ENCODE results near the gene TFAP2A. TPM values are rescaled to one million over a fixed set of nuclear protein-coding genes. Genes with fewer than 3 reads are reported as not detected.

The TFAP2A gene
- total and polyA plus RNA-seq, 9 donors: 0.10 to 0.67 (median 0.15) TPM; not detected in 1

- Histone ChIP-seq H3K36me3 (no peaks in the 10 kb centered on the region), H3K4me1 (ENCODE audit: insufficient read depth) (no peaks in the 10 kb centered on the region), H3K27ac (no peak overlapping the region), H3K9me3 (no peaks in the 10 kb centered on the region), H3K27me3 (no peaks in the 10 kb centered on the region), H3K4me3 (no peak overlapping the region)
- intact Hi-C loops (cut with DNase I): no loop called here
- 60 to 75% (median 74%) methylated on average over 5 of the region's 5 CpGs for WGBS, 3 donors
- no peak for DNase-seq
- TF ChIP-seq POLR2A (IDR thresholded peaks at IDR 0.05): no peak
- no peak for TF ChIP-seq EP300 (IDR thresholded peaks at IDR 0.05)
- TF ChIP-seq CTCF (IDR thresholded peaks at IDR 0.05): no peak
Measured at GRCh38 chr6:10460096-10460495, 45.2 kb upstream of the TFAP2A start.

GRCh38 chr6:10458287-10458686, 43.4 kb upstream of the TFAP2A start:
- Histone ChIP-seq H3K27me3 (no peaks in the 10 kb centered on the region), H3K36me3 (no peaks in the 10 kb centered on the region), H3K4me1 (ENCODE audit: insufficient read depth) (no peaks in the 10 kb centered on the region), H3K4me3 (no peak overlapping the region), H3K27ac (no peak overlapping the region), H3K9me3 (no peaks in the 10 kb centered on the region)
- WGBS, 3 donors: 53 to 76% (median 70%) methylated on average over 1 of the region's 1 CpG
- intact Hi-C loops (cut with DNase I): no loop called here
- no peak for DNase-seq
- TF ChIP-seq EP300 (IDR thresholded peaks at IDR 0.05): no peak
- TF ChIP-seq POLR2A (IDR thresholded peaks at IDR 0.05): no peak
- TF ChIP-seq CTCF (IDR thresholded peaks at IDR 0.05): no peak

GRCh38 chr6:10453596-10453995, 38.7 kb upstream of the TFAP2A start:
- no peak for TF ChIP-seq CTCF (IDR thresholded peaks at IDR 0.05)
- TF ChIP-seq POLR2A (IDR thresholded peaks at IDR 0.05): no peak
- no peak for TF ChIP-seq EP300 (IDR thresholded peaks at IDR 0.05)
- intact Hi-C loops (cut with DNase I): no loop called here
- Histone ChIP-seq H3K27me3 (no peaks in the 10 kb centered on the region), H3K4me1 (ENCODE audit: insufficient read depth) (no peaks in the 10 kb centered on the region), H3K4me3 (no peak overlapping the region), H3K9me3 (no peaks in the 10 kb centered on the region), H3K36me3 (no peaks in the 10 kb centered on the region), H3K27ac (no peak overlapping the region)
- DNase-seq: no peak

- WGBS, 3 donors: 18 to 50% (median 21%) methylated on average over 11 of the region's 11 CpGs
- Histone ChIP-seq H3K9me3 (no peaks in the 10 kb centered on the region), H3K4me1 (ENCODE audit: insufficient read depth) (no peaks in the 10 kb centered on the region), H3K36me3 (no peaks in the 10 kb centered on the region), H3K4me3 (no peak overlapping the region), H3K27me3 (no peaks in the 10 kb centered on the region), H3K27ac (no peak overlapping the region)
- no peak for TF ChIP-seq CTCF (IDR thresholded peaks at IDR 0.05)
- no peak for TF ChIP-seq POLR2A (IDR thresholded peaks at IDR 0.05)
- TF ChIP-seq EP300 (IDR thresholded peaks at IDR 0.05): no peak
- DNase-seq: peak in 2 of 5 donors; percentile 20 to 38
- intact Hi-C loops (cut with DNase I): no loop called here
Measured at GRCh38 chr6:10451828-10452509, 37.1 kb upstream of the TFAP2A start.

Data from ovary (tissue), 9 donors.